ENCODE results near the gene WARS2. TPM values are rescaled to one million over a fixed set of nuclear protein-coding genes. Genes with fewer than 3 reads are reported as not detected.

WARS2 gene
- total RNA-seq, 1 experiment from 2014 or later, result 10.5 TPM

DNA sequence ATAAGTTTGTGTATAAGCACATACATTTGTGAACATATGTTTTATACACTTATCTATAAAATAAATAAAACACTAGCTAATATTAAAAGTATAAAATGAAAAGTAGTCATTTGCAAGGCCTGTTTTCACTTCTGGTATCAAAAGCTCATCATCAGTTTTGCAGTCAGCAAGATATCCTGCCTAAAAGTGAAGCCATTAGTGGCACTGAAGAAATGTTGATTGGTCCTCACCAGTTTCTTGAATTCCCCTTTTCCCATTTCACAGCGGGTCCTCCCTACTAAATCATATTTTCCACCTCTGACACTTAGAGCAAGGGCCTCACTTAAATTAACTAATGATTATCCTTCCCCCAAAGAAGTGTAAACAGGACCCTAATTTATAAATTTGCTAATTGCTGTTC is 159.0 kb downstream of the WARS2 start:
- ChIA-PET RAD21 (ENCODE audit: low non-redundant PET in 1 of 2, low total read pairs in 2 of 2, uncharacterized antibody in 2 of 2, unreplicated experiment in 2 of 2) (no interaction called here), POLR2A (no interaction called here), CTCF (no interaction called here)
- H3K27me3 ChIP-seq (ENCODE audit: insufficient read depth, low read length), result peaks cover 11% of the 10 kb centered on the region
- no peak overlapping the region for H3K27ac ChIP-seq (ENCODE audit: low read depth, low read length)
- intact Hi-C loops (cut with micrococcal nuclease), result no loop called here
- H3K4me2 ChIP-seq (ENCODE audit: low read length), result no peak overlapping the region
- H3K79me2 ChIP-seq (ENCODE audit: insufficient read depth, low read length), result no peaks in the 10 kb centered on the region
- H3K9me2 ChIP-seq (ENCODE audit: insufficient read depth), result no peaks in the 10 kb centered on the region
- no peak overlapping the region for H3K9ac ChIP-seq (ENCODE audit: low read length)
- ATAC-seq (no peak), DNase-seq (ENCODE audit: low read depth, low spot score) (no peak)
- no peaks in the 10 kb centered on the region for H3K4me1 ChIP-seq (ENCODE audit: control insufficient read depth in 1 of 2, insufficient read depth in 2 of 2, low read length in 2 of 2)
- no peaks in the 10 kb centered on the region for H3K9me3 ChIP-seq (ENCODE audit: control insufficient read depth in 1 of 2, insufficient read depth in 1 of 2, low read depth in 1 of 2, low read length in 2 of 2)
- BruUV-seq (replicated peaks), result no TSS peak
- no peak overlapping the region for H2AFZ ChIP-seq (ENCODE audit: low read depth, low read length, poor library complexity, severe bottlenecking)
- H4K20me1 ChIP-seq (ENCODE audit: insufficient read depth), result no peaks in the 10 kb centered on the region; the same call in 1 of the 2 replicates
- H3K36me3 ChIP-seq (ENCODE audit: control insufficient read depth in 1 of 2, insufficient read depth in 2 of 2, low read length in 2 of 2), result no peaks in the 10 kb centered on the region
- TF ChIP-seq ZNF274 (IDR thresholded peaks at IDR 0.05; ENCODE audit: low read depth, low read length) (no peak), SP1 (IDR thresholded peaks at IDR 0.05; ENCODE audit: low read depth) (no peak), FOSL1 (IDR thresholded peaks at IDR 0.05; ENCODE audit: low read depth) (no peak)
- H3K4me3 ChIP-seq (replicated peaks in 1 of 2; ENCODE audit: low read depth in 1 of 2, low read length in 2 of 2), result no peak overlapping the region

Other genes starting within 250 kb of the WARS2 start
- not detected for gene TBX15, start 152.3 kb downstream of the WARS2 start, total RNA-seq (2021; ENCODE audit: unreplicated experiment)
- gene HAO2, start 228.1 kb upstream of the WARS2 start, total RNA-seq (2021; ENCODE audit: unreplicated experiment), result not detected